Loucy (cell line): Measurements from ENCODE around the gene HSDL1.

Source experiments
- H2AFZ ChIP-seq: fragments of 200-600 bp; sonication (generic); 2 replicates; pipeline ENCODE4 v1.6.0; 2016; ENCODE audit warnings: antibody characterized with exemption, mild to moderate bottlenecking, low read length, moderate library complexity
- H3F3A ChIP-seq: fragments of 200-600 bp; 2 replicates; pipeline ENCODE4 v1.6.0; 2016; ENCODE audit warnings: antibody characterized with exemption, low read depth, mild to moderate bottlenecking
- H3K27me3 ChIP-seq: fragments of 200-600 bp; sonication (generic); 2 replicates; pipeline ENCODE4 v1.6.1; 2014; ENCODE audit warnings: low read length, mild to moderate bottlenecking; ENCODE audit not compliant: insufficient read depth, poor library complexity, severe bottlenecking
- H3K36me3 ChIP-seq: fragments of 200-600 bp; sonication (generic); 2 replicates; pipeline ENCODE4 v1.6.1; 2016; ENCODE audit warnings: low read length; ENCODE audit not compliant: insufficient read depth
- H3K4me1 ChIP-seq: fragments of 200-600 bp; sonication (generic); 2 replicates; pipeline ENCODE4 v1.5.1; 2014; ENCODE audit warnings: low read length, mild to moderate bottlenecking; ENCODE audit not compliant: insufficient read depth, poor library complexity, severe bottlenecking
- H3K4me2 ChIP-seq: fragments of 200-600 bp; sonication (generic); 2 replicates; pipeline ENCODE4 v1.6.0; 2014; ENCODE audit warnings: antibody characterized with exemption, low read length, low read depth, mild to moderate bottlenecking; ENCODE audit not compliant: poor library complexity, severe bottlenecking
- H3K4me3 ChIP-seq: fragments of 200-600 bp; sonication (generic); 2 replicates; pipeline ENCODE4 v1.5.1; 2014; ENCODE audit warnings: low read length, mild to moderate bottlenecking, mixed read lengths; ENCODE audit not compliant: poor library complexity, severe bottlenecking
- H3K79me2 ChIP-seq: fragments of 200-600 bp; sonication (generic); 2 replicates; pipeline ENCODE4 v1.6.1; 2014; ENCODE audit warnings: low read length; ENCODE audit not compliant: insufficient read depth
- H3K9ac ChIP-seq: fragments of 200-600 bp; sonication (generic); 2 replicates; pipeline ENCODE4 v1.6.0; 2014; ENCODE audit warnings: mild to moderate bottlenecking, low read depth, low read length, moderate library complexity; ENCODE audit not compliant: poor library complexity, severe bottlenecking
- H3K9me2 ChIP-seq: fragments of 200-600 bp; sonication (generic); replicated peaks from 2 replicates; pipeline ENCODE4 v1.6.1; 2016; ENCODE audit warnings: low read depth, low read length, mixed read lengths
- H3K9me3 ChIP-seq: fragments of 200-600 bp; sonication (generic); 2 replicates; pipeline ENCODE4 v1.6.1; 2014; ENCODE audit warnings: mild to moderate bottlenecking, antibody characterized with exemption, low read length, low read depth; ENCODE audit not compliant: insufficient read depth
- H4K20me1 ChIP-seq: fragments of 200-600 bp; sonication (generic); 2 replicates; pipeline ENCODE4 v1.6.0; 2014; ENCODE audit warnings: antibody characterized with exemption, low read length, mild to moderate bottlenecking; ENCODE audit not compliant: insufficient read depth, poor library complexity, severe bottlenecking
- CTCF ChIP-seq: fragments of 200-600 bp; sonication (generic); conservative IDR thresholded peaks from 2 replicates; pipeline ENCODE4 v1.5.1; 2014; ENCODE audit warnings: mild to moderate bottlenecking, antibody characterized with exemption, low read length
- EZH2phosphoT487 ChIP-seq: fragments of 200-600 bp; IDR thresholded peaks from 2 replicates; pipeline ENCODE4 v1.6.1; 2018; ENCODE audit warnings: antibody characterized with exemption, mild to moderate bottlenecking, moderate library complexity, borderline replicate concordance

HSDL1 gene

GRCh38 chr16:84107921-84108320 lies 37.1 kb downstream of the HSDL1 start:
- Histone ChIP-seq H3K27me3 (no peaks in the 10 kb centered on the region), H3K9ac (no peak overlapping the region), H3K4me1 (peaks cover 9% of the 10 kb centered on the region), H2AFZ (no peak overlapping the region), H3K79me2 (peaks cover 94% of the 10 kb centered on the region), H3K9me3 (no peaks in the 10 kb centered on the region), H3K4me2 (no peak overlapping the region), H3K36me3 (peaks cover 14% of the 10 kb centered on the region; the same call in 1 of the 2 replicates), H4K20me1 (peaks cover 35% of the 10 kb centered on the region), H3F3A (no peaks in the 10 kb centered on the region), H3K9me2 (no peaks in the 10 kb centered on the region), H3K4me3 (no peak overlapping the region)
- TF ChIP-seq CTCF (no peak), EZH2phosphoT487 (no peak)

GRCh38 chr16:84105948-84106740 lies 38.8 kb downstream of the HSDL1 start:
- no peaks in the 10 kb centered on the region for H3K27me3 ChIP-seq
- H3K36me3 ChIP-seq, result peaks cover 22% of the 10 kb centered on the region; the same call in 1 of the 2 replicates
- no peaks in the 10 kb centered on the region for H3F3A ChIP-seq
- H3K79me2 ChIP-seq, result peaks cover 93% of the 10 kb centered on the region
- H3K4me2 ChIP-seq, result no peak overlapping the region
- no peak overlapping the region for H3K4me3 ChIP-seq
- H3K9me2 ChIP-seq, result no peaks in the 10 kb centered on the region
- no peaks in the 10 kb centered on the region for H3K9me3 ChIP-seq
- H4K20me1 ChIP-seq, result peaks cover 43% of the 10 kb centered on the region
- no peak overlapping the region for H3K9ac ChIP-seq
- no peak overlapping the region for H2AFZ ChIP-seq
- peaks cover 8% of the 10 kb centered on the region for H3K4me1 ChIP-seq
- TF ChIP-seq CTCF (no peak), EZH2phosphoT487 (no peak)

- H3K4me2 ChIP-seq, result no peak overlapping the region
- H3K9me3 ChIP-seq, result no peaks in the 10 kb centered on the region
- H3F3A ChIP-seq, result no peaks in the 10 kb centered on the region
- no peak overlapping the region for H3K9ac ChIP-seq
- no peak overlapping the region for H2AFZ ChIP-seq
- no peak for TF ChIP-seq CTCF
- no peak for TF ChIP-seq EZH2phosphoT487
- peaks cover 40% of the 10 kb centered on the region for H4K20me1 ChIP-seq
- H3K27me3 ChIP-seq, result no peaks in the 10 kb centered on the region
- peaks cover 85% of the 10 kb centered on the region for H3K79me2 ChIP-seq
- H3K36me3 ChIP-seq, result peaks cover 24% of the 10 kb centered on the region; the same call in 1 of the 2 replicates
- no peak overlapping the region for H3K4me3 ChIP-seq
- H3K4me1 ChIP-seq, result peaks cover 2% of the 10 kb centered on the region
- no peaks in the 10 kb centered on the region for H3K9me2 ChIP-seq
Measured at GRCh38 chr16:84105301-84105815, 39.6 kb downstream of the HSDL1 start.
